Activated CD8-positive, alpha-beta T cell treated with anti-CD3 and anti-CD28 coated beads for 36 hours (primary cell): ENCODE results near the gene DHRS3. TPM values are rescaled to one million over a fixed set of nuclear protein-coding genes. Genes with fewer than 3 reads are reported as not detected.
"Not testable (repeated sequence)": the region's sequence is repeated elsewhere in the genome, so short reads cannot be mapped to it uniquely, and the experiment has no call there.

Experiments used
- ATAC-seq: fragments of 200-7000 bp; cut with Tn5 transposase; one replicate; pipeline ENCODE4 v1.10.0; 2021; ENCODE audit warnings: mild to moderate bottlenecking, moderate library complexity
- CTCF ChIA-PET: fragments of 350-600 bp; sonication (Branson Sonifier 250); formaldehyde crosslinking; loops from one replicate; lab custom pipeline; 2021; ENCODE audit warnings: antibody characterized with exemption; lab: Charles Lee
- POLR2A ChIA-PET: fragments of 350-600 bp; sonication (Branson Sonifier 250); formaldehyde crosslinking; loops from one replicate; lab custom pipeline; 2021; ENCODE audit warnings: antibody characterized with exemption; lab: Charles Lee
- DNase-seq: peaks from one replicate; pipeline ENCODE4 v3.0.0-alpha.2; 2020
- H3K27ac Mint-ChIP-seq: one replicate; pipeline ENCODE4 v1.8.0; 2021; ENCODE audit warnings: mild to moderate bottlenecking, mixed read lengths
- H3K27me3 Mint-ChIP-seq: one replicate; pipeline ENCODE4 v1.8.0; 2021; ENCODE audit warnings: mixed read lengths
- H3K36me3 Mint-ChIP-seq: one replicate; pipeline ENCODE4 v1.8.0; 2021; ENCODE audit warnings: low read depth, mixed read lengths
- H3K4me1 Mint-ChIP-seq: one replicate; pipeline ENCODE4 v1.8.0; 2021; ENCODE audit warnings: low read depth, mixed read lengths
- H3K4me3 Mint-ChIP-seq: one replicate; pipeline ENCODE4 v1.8.0; 2021; ENCODE audit warnings: mild to moderate bottlenecking, moderate library complexity, mixed read lengths
- H3K9me3 Mint-ChIP-seq: one replicate; pipeline ENCODE4 v1.8.0; 2021; ENCODE audit warnings: mixed read lengths
- CTCF ChIP-seq: fragments of 200-600 bp; IDR thresholded peaks from one replicate; pipeline ENCODE4 v1.8.0; 2022; ENCODE audit warnings: antibody characterized with exemption, mild to moderate bottlenecking
- intact Hi-C: fragments of 100-400 bp; cut with micrococcal nuclease; formaldehyde crosslinking; loops from one replicate; pipeline ENCODE4 v1.10.0; 2022
- total RNA-seq, 2 experiments: library from RNA; stranded (reverse); gene quantifications; one replicate each; pipeline ENCODE4 v1.2.3, GENCODE V29; 2021

The DHRS3 gene
- total RNA-seq, 2 experiments from 2014 or later: 129 to 135 TPM

GRCh38 chr1:12567288-12567819, 50.7 kb downstream of the DHRS3 start:
- Mint-ChIP-seq H3K36me3 (peaks cover 70% of the 10 kb centered on the region), H3K27me3 (no peaks in the 10 kb centered on the region), H3K4me3 (no peak overlapping the region), H3K9me3 (peaks cover 23% of the 10 kb centered on the region), H3K27ac (no peak overlapping the region), H3K4me1 (no peaks in the 10 kb centered on the region)
- ATAC-seq (no peak), DNase-seq (no peak)
- intact Hi-C loops: no loop called here
- no peak for TF ChIP-seq CTCF
- ChIA-PET POLR2A (interaction anchor here (0.6 kb wide), 1 partner anchor 130 kb away, joined by 3 read pairs; no protein-coding TSS in a partner anchor), CTCF (no interaction called here)

GRCh38 chr1:12566484-12567287, 51.3 kb downstream of the DHRS3 start:
- Mint-ChIP-seq H3K27ac (peak overlapping the region; percentile 15), H3K36me3 (peaks cover 69% of the 10 kb centered on the region), H3K27me3 (no peaks in the 10 kb centered on the region), H3K4me1 (no peaks in the 10 kb centered on the region), H3K4me3 (no peak overlapping the region), H3K9me3 (peaks cover 25% of the 10 kb centered on the region)
- TF ChIP-seq CTCF: no peak
- intact Hi-C loops: no loop called here
- ChIA-PET POLR2A (interaction anchor here (0.6 kb wide), 1 partner anchor 129 kb away, joined by 3 read pairs; no protein-coding TSS in a partner anchor), CTCF (no interaction called here)
- no peak for ATAC-seq
- no peak for DNase-seq

- intact Hi-C loops: no loop called here
- H3K4me1 Mint-ChIP-seq: no peaks in the 10 kb centered on the region
- ChIA-PET POLR2A (interaction anchor here (0.6 kb wide), 1 partner anchor 176 kb away, joined by 3 read pairs; no protein-coding TSS in a partner anchor), CTCF (no interaction called here)
- ATAC-seq: no peak
- DNase-seq: no peak
- no peak overlapping the region for H3K27ac Mint-ChIP-seq
- no peak for TF ChIP-seq CTCF
- no peaks in the 10 kb centered on the region for H3K27me3 Mint-ChIP-seq
- no peak overlapping the region for H3K4me3 Mint-ChIP-seq
- peaks cover 65% of the 10 kb centered on the region for H3K36me3 Mint-ChIP-seq
- peaks cover 25% of the 10 kb centered on the region for H3K9me3 Mint-ChIP-seq
Observed at GRCh38 chr1:12565966-12566352, 52.1 kb downstream of the DHRS3 start.

GRCh38 chr1:12565094-12565965, 52.7 kb downstream of the DHRS3 start:
- DNase-seq (no peak), ATAC-seq (no peak)
- peaks cover 25% of the 10 kb centered on the region for H3K9me3 Mint-ChIP-seq
- ChIA-PET POLR2A (interaction anchor here (0.6 kb wide), 1 partner anchor 175 kb away, joined by 3 read pairs; no protein-coding TSS in a partner anchor), CTCF (no interaction called here)
- H3K4me1 Mint-ChIP-seq: no peaks in the 10 kb centered on the region
- H3K27ac Mint-ChIP-seq: no peak overlapping the region
- H3K4me3 Mint-ChIP-seq: no peak overlapping the region
- intact Hi-C loops: no loop called here
- H3K27me3 Mint-ChIP-seq: no peaks in the 10 kb centered on the region
- TF ChIP-seq CTCF: no peak
- H3K36me3 Mint-ChIP-seq: peaks cover 63% of the 10 kb centered on the region

GRCh38 chr1:12564251-12564650, 53.8 kb downstream of the DHRS3 start:
- intact Hi-C loops, DNase-seq, POLR2A ChIA-PET, ATAC-seq, H3K27ac Mint-ChIP-seq, H3K4me1 Mint-ChIP-seq, H3K27me3 Mint-ChIP-seq, CTCF ChIA-PET, H3K4me3 Mint-ChIP-seq: not testable (repeated sequence)
- H3K36me3 Mint-ChIP-seq: peaks cover 58% of the 10 kb centered on the region
- peaks cover 25% of the 10 kb centered on the region for H3K9me3 Mint-ChIP-seq
